ENCODE data around the gene PICK1. TPM values are rescaled to one million over a fixed set of nuclear protein-coding genes. Genes with fewer than 3 reads are reported as not detected.

PICK1 gene
- total RNA-seq, 1 donor from 2014 or later = 8.9 TPM

- no peaks in the 10 kb centered on the region for H3K9me3 ChIP-seq (ENCODE audit: control insufficient read depth in 3 of 3, low read length in 3 of 3)
- H3K4me1 ChIP-seq (ENCODE audit: control insufficient read depth in 3 of 3, insufficient read depth in 3 of 3, low read length in 3 of 3) = peaks cover 20 to 21% (median 20%) of the 10 kb centered on the region in 3 donors
- H3K27ac ChIP-seq (ENCODE audit: low read depth, low read length) = peak overlapping the region; percentile 22
- no peak overlapping the region for H3K4me3 ChIP-seq (ENCODE audit: low read length in 3 of 3)
- peak overlapping the region in 1 of 3 donors; percentile 25 for H3K9ac ChIP-seq (ENCODE audit: low read depth in 1 of 3, low read length in 3 of 3)
- no peaks in the 10 kb centered on the region for H3K36me3 ChIP-seq (ENCODE audit: control insufficient read depth in 3 of 3, insufficient read depth in 3 of 3, low read length in 3 of 3)
- no peaks in the 10 kb centered on the region for H3K27me3 ChIP-seq (ENCODE audit: control insufficient read depth in 3 of 3, insufficient read depth in 3 of 3, low read length in 3 of 3)
These were observed 26.7 kb upstream of the PICK1 start for GRCh38 chr22:38030311-38031133.

GRCh38 chr22:38031491-38031890, 25.7 kb upstream of the PICK1 start:
- H3K9me3 ChIP-seq (ENCODE audit: control insufficient read depth in 3 of 3, low read length in 3 of 3) = no peaks in the 10 kb centered on the region
- H3K9ac ChIP-seq (ENCODE audit: low read depth in 1 of 3, low read length in 3 of 3) = no peak overlapping the region
- H3K27ac ChIP-seq (ENCODE audit: low read depth, low read length) = no peak overlapping the region

GRCh38 chr22:38032681-38033521, 24.3 kb upstream of the PICK1 start:
- no peaks in the 10 kb centered on the region for H3K27me3 ChIP-seq (ENCODE audit: control insufficient read depth in 3 of 3, insufficient read depth in 3 of 3, low read length in 3 of 3)
- H3K27ac ChIP-seq (ENCODE audit: low read depth, low read length) = no peak overlapping the region
- H3K36me3 ChIP-seq (ENCODE audit: control insufficient read depth in 3 of 3, insufficient read depth in 3 of 3, low read length in 3 of 3) = no peaks in the 10 kb centered on the region
- no peak overlapping the region for H3K4me3 ChIP-seq (ENCODE audit: low read length in 3 of 3)
- H3K9me3 ChIP-seq (ENCODE audit: control insufficient read depth in 3 of 3, low read length in 3 of 3) = no peaks in the 10 kb centered on the region
- peak overlapping the region in 1 of 3 donors; percentile 33 for H3K9ac ChIP-seq (ENCODE audit: low read depth in 1 of 3, low read length in 3 of 3)
- peaks cover 20 to 21% (median 20%) of the 10 kb centered on the region in 3 donors for H3K4me1 ChIP-seq (ENCODE audit: control insufficient read depth in 3 of 3, insufficient read depth in 3 of 3, low read length in 3 of 3)

More at GRCh38 chr22:38031491-38031890, 25.7 kb upstream of the PICK1 start:
- Histone ChIP-seq H3K4me1 (ENCODE audit: control insufficient read depth in 3 of 3, insufficient read depth in 3 of 3, low read length in 3 of 3) (peaks cover 20 to 21% (median 20%) of the 10 kb centered on the region in 3 donors), H3K36me3 (ENCODE audit: control insufficient read depth in 3 of 3, insufficient read depth in 3 of 3, low read length in 3 of 3) (no peaks in the 10 kb centered on the region), H3K27me3 (ENCODE audit: control insufficient read depth in 3 of 3, insufficient read depth in 3 of 3, low read length in 3 of 3) (no peaks in the 10 kb centered on the region), H3K4me3 (ENCODE audit: low read length in 3 of 3) (no peak overlapping the region)

GRCh38 chr22:38033522-38034277, 23.5 kb upstream of the PICK1 start:
- Histone ChIP-seq H3K4me1 (ENCODE audit: control insufficient read depth in 3 of 3, insufficient read depth in 3 of 3, low read length in 3 of 3) (peaks cover 14 to 20% (median 20%) of the 10 kb centered on the region in 3 donors), H3K9ac (ENCODE audit: low read depth in 1 of 3, low read length in 3 of 3) (no peak overlapping the region)

GRCh38 chr22:38034278-38034882, 22.8 kb upstream of the PICK1 start:
- Histone ChIP-seq H3K36me3 (ENCODE audit: control insufficient read depth in 3 of 3, insufficient read depth in 3 of 3, low read length in 3 of 3) (no peaks in the 10 kb centered on the region), H3K9ac (ENCODE audit: low read depth in 1 of 3, low read length in 3 of 3) (no peak overlapping the region)

More at GRCh38 chr22:38033522-38034277, 23.5 kb upstream of the PICK1 start:
- peak overlapping the region; percentile 32 for H3K27ac ChIP-seq (ENCODE audit: low read depth, low read length)
- no peak overlapping the region for H3K4me3 ChIP-seq (ENCODE audit: low read length in 3 of 3)
- no peaks in the 10 kb centered on the region for H3K9me3 ChIP-seq (ENCODE audit: control insufficient read depth in 3 of 3, low read length in 3 of 3)
- H3K36me3 ChIP-seq (ENCODE audit: control insufficient read depth in 3 of 3, insufficient read depth in 3 of 3, low read length in 3 of 3) = no peaks in the 10 kb centered on the region
- H3K27me3 ChIP-seq (ENCODE audit: control insufficient read depth in 3 of 3, insufficient read depth in 3 of 3, low read length in 3 of 3) = no peaks in the 10 kb centered on the region

GRCh38 chr22:38034884-38035529, 22.2 kb upstream of the PICK1 start:
- Histone ChIP-seq H3K9ac (ENCODE audit: low read depth in 1 of 3, low read length in 3 of 3) (no peak overlapping the region), H3K27ac (ENCODE audit: low read depth, low read length) (peak overlapping the region; percentile 32), H3K36me3 (ENCODE audit: control insufficient read depth in 3 of 3, insufficient read depth in 3 of 3, low read length in 3 of 3) (no peaks in the 10 kb centered on the region), H3K9me3 (ENCODE audit: control insufficient read depth in 3 of 3, low read length in 3 of 3) (no peaks in the 10 kb centered on the region), H3K4me3 (ENCODE audit: low read length in 3 of 3) (no peak overlapping the region), H3K27me3 (ENCODE audit: control insufficient read depth in 3 of 3, insufficient read depth in 3 of 3, low read length in 3 of 3) (peaks cover 0 to 4% (median 0%) of the 10 kb centered on the region in 3 donors), H3K4me1 (ENCODE audit: control insufficient read depth in 3 of 3, insufficient read depth in 3 of 3, low read length in 3 of 3) (peaks cover 19 to 26% (median 25%) of the 10 kb centered on the region in 3 donors)

More at GRCh38 chr22:38034278-38034882, 22.8 kb upstream of the PICK1 start:
- no peak overlapping the region for H3K4me3 ChIP-seq (ENCODE audit: low read length in 3 of 3)
- H3K27ac ChIP-seq (ENCODE audit: low read depth, low read length) = peak overlapping the region; percentile 32
- H3K4me1 ChIP-seq (ENCODE audit: control insufficient read depth in 3 of 3, insufficient read depth in 3 of 3, low read length in 3 of 3) = peaks cover 14 to 24% (median 23%) of the 10 kb centered on the region in 3 donors
- H3K9me3 ChIP-seq (ENCODE audit: control insufficient read depth in 3 of 3, low read length in 3 of 3) = no peaks in the 10 kb centered on the region
- peaks cover 0 to 4% (median 0%) of the 10 kb centered on the region in 3 donors for H3K27me3 ChIP-seq (ENCODE audit: control insufficient read depth in 3 of 3, insufficient read depth in 3 of 3, low read length in 3 of 3)

- Histone ChIP-seq H3K9me3 (ENCODE audit: control insufficient read depth in 3 of 3, low read length in 3 of 3) (no peaks in the 10 kb centered on the region), H3K27ac (ENCODE audit: low read depth, low read length) (no peak overlapping the region), H3K9ac (ENCODE audit: low read depth in 1 of 3, low read length in 3 of 3) (no peak overlapping the region), H3K36me3 (ENCODE audit: control insufficient read depth in 3 of 3, insufficient read depth in 3 of 3, low read length in 3 of 3) (no peaks in the 10 kb centered on the region), H3K4me1 (ENCODE audit: control insufficient read depth in 3 of 3, insufficient read depth in 3 of 3, low read length in 3 of 3) (peaks cover 19 to 26% (median 22%) of the 10 kb centered on the region in 3 donors), H3K27me3 (ENCODE audit: control insufficient read depth in 3 of 3, insufficient read depth in 3 of 3, low read length in 3 of 3) (peaks cover 0 to 4% (median 0%) of the 10 kb centered on the region in 3 donors), H3K4me3 (ENCODE audit: low read length in 3 of 3) (no peak overlapping the region)
These were observed 21.7 kb upstream of the PICK1 start for GRCh38 chr22:38035530-38035885.

GRCh38 chr22:38036392-38037062, 20.7 kb upstream of the PICK1 start:
- Histone ChIP-seq H3K9me3 (ENCODE audit: control insufficient read depth in 3 of 3, low read length in 3 of 3) (no peaks in the 10 kb centered on the region), H3K9ac (ENCODE audit: low read depth in 1 of 3, low read length in 3 of 3) (no peak overlapping the region), H3K4me1 (ENCODE audit: control insufficient read depth in 3 of 3, insufficient read depth in 3 of 3, low read length in 3 of 3) (peaks cover 19 to 23% (median 21%) of the 10 kb centered on the region in 3 donors), H3K27me3 (ENCODE audit: control insufficient read depth in 3 of 3, insufficient read depth in 3 of 3, low read length in 3 of 3) (peaks cover 0 to 4% (median 0%) of the 10 kb centered on the region in 3 donors), H3K4me3 (ENCODE audit: low read length in 3 of 3) (no peak overlapping the region), H3K36me3 (ENCODE audit: control insufficient read depth in 3 of 3, insufficient read depth in 3 of 3, low read length in 3 of 3) (no peaks in the 10 kb centered on the region), H3K27ac (ENCODE audit: low read depth, low read length) (no peak overlapping the region)

Measured in skeletal muscle tissue (tissue), 4 donors.